Caco-2 (cell line): Measurements from ENCODE around the gene PPP2R5D. TPM values are rescaled to one million over a fixed set of nuclear protein-coding genes. Genes with fewer than 3 reads are reported as not detected.

ENCODE experiments used
- BruUV-seq: library from RNA; stranded (reverse); fragments of 400-500 nt; replicated peaks from 2 replicates; lab custom pipeline; 2021; lab: Mats Ljungman, UMichigan
- CTCF ChIA-PET: fragments of 300-600 bp; sonication (Branson Sonifier 250); formaldehyde crosslinking; loops from one replicate; lab custom pipeline; 2022; ENCODE audit warnings: antibody characterized with exemption; lab: Charles Lee
- POLR2A ChIA-PET: fragments of 300-600 bp; sonication (Branson Sonifier 250); formaldehyde crosslinking; loops from one replicate; lab custom pipeline; 2022; ENCODE audit warnings: antibody characterized with exemption; lab: Charles Lee
- DNase-seq, 2 experiments: peaks; one replicate each; pipeline versions ENCODE4 v3.0.0 to v3.0.0-alpha.2; 2020 to 2022
- H3K27me3 ChIP-seq: replicated peaks from 2 replicates; pipeline ENCODE4 v1.6.0; 2011; ENCODE audit warnings: low read length; ENCODE audit not compliant: control insufficient read depth, insufficient read depth
- H3K36me3 ChIP-seq: 2 replicates; pipeline ENCODE4 v1.5.1; 2011; ENCODE audit warnings: low read length; ENCODE audit not compliant: control insufficient read depth, insufficient read depth
- H3K4me1 ChIP-seq: fragments of 250-450 bp; sonication (Bioruptor Pico); 2 replicates; pipeline ENCODE4 v1.5.1; 2020; ENCODE audit warnings: mild to moderate bottlenecking
- H3K4me3 ChIP-seq: 2 replicates; pipeline ENCODE4 v1.5.1; 2011; ENCODE audit warnings: low read depth, mild to moderate bottlenecking, control low read depth, low read length
- H3K9me3 ChIP-seq: fragments of 250-450 bp; sonication (Bioruptor Pico); 2 replicates; pipeline ENCODE4 v1.5.1; 2020; ENCODE audit warnings: mild to moderate bottlenecking, moderate library complexity
- H3K27ac Mint-ChIP-seq: one replicate; pipeline ENCODE4 v1.8.0; 2022; ENCODE audit warnings: mixed read lengths; ENCODE audit not compliant: unreplicated experiment
- H3K27me3 Mint-ChIP-seq: one replicate; pipeline ENCODE4 v1.8.0; 2022; ENCODE audit warnings: mixed read lengths; ENCODE audit not compliant: insufficient read depth, unreplicated experiment
- H3K36me3 Mint-ChIP-seq: one replicate; pipeline ENCODE4 v1.8.0; 2022; ENCODE audit warnings: mild to moderate bottlenecking, mixed read lengths; ENCODE audit not compliant: insufficient read depth, unreplicated experiment
- H3K4me1 Mint-ChIP-seq: one replicate; pipeline ENCODE4 v1.8.0; 2022; ENCODE audit warnings: low read depth, mixed read lengths; ENCODE audit not compliant: unreplicated experiment
- H3K4me3 Mint-ChIP-seq: one replicate; pipeline ENCODE4 v1.8.0; 2022; ENCODE audit warnings: mild to moderate bottlenecking, moderate library complexity, mixed read lengths; ENCODE audit not compliant: unreplicated experiment
- H3K9me3 Mint-ChIP-seq: one replicate; pipeline ENCODE4 v1.8.0; 2022; ENCODE audit warnings: mixed read lengths; ENCODE audit not compliant: unreplicated experiment
- CTCF ChIP-seq, 2 experiments: fragments of 200-600 bp in 1 of 2; IDR thresholded peaks; 1 replicate in 1 of 2; 2 replicates in 1 of 2; pipeline versions ENCODE4 v1.5.1 to v1.8.0; 2011 to 2022; ENCODE audit warnings: antibody characterized with exemption in 1 of 2, control low read depth in 1 of 2, inconsistent platforms in 1 of 2, low read depth in 1 of 2, low read length in 1 of 2, mild to moderate bottlenecking in 1 of 2, moderate library complexity in 1 of 2; ENCODE audit not compliant: insufficient read depth in 1 of 2, severe bottlenecking in 1 of 2, unreplicated experiment in 1 of 2
- intact Hi-C: fragments of 100-400 bp; cut with micrococcal nuclease; formaldehyde crosslinking; loops from one replicate; pipeline ENCODE4 v1.10.0; 2022; ENCODE audit not compliant: unreplicated experiment
- total RNA-seq: library from RNA; stranded (reverse); gene quantifications from 2 replicates; pipeline ENCODE4 v1.2.3, GENCODE V29; 2022

PPP2R5D gene
- total RNA-seq, 1 experiment from 2014 or later, result 45.0 TPM

- Histone ChIP-seq H3K4me3 (no peak overlapping the region), H3K9me3 (no peaks in the 10 kb centered on the region), H3K27me3 (no peaks in the 10 kb centered on the region), H3K36me3 (peaks cover 5% of the 10 kb centered on the region), H3K4me1 (no peaks in the 10 kb centered on the region)
- Mint-ChIP-seq H3K4me1 (peaks cover 6% of the 10 kb centered on the region), H3K27me3 (no peaks in the 10 kb centered on the region), H3K4me3 (no peak overlapping the region), H3K36me3 (peaks cover 72% of the 10 kb centered on the region), H3K9me3 (no peaks in the 10 kb centered on the region), H3K27ac (no peak overlapping the region)
- no peak for TF ChIP-seq CTCF (IDR thresholded peaks at IDR 0.05; ENCODE audit: insufficient read depth in 1 of 2, low read depth in 1 of 2, low read length in 1 of 2, severe bottlenecking in 1 of 2, unreplicated experiment in 1 of 2)
- POLR2A ChIA-PET, result no interaction called here
- DNase-seq, result no peak
- BruUV-seq, result no TSS peak
- intact Hi-C loops, result no loop called here
- CTCF ChIA-PET, result no interaction called here
Observed at GRCh38 chr6:43037197-43037596, 52.8 kb downstream of the PPP2R5D start.

GRCh38 chr6:43037706-43038105 lies 53.3 kb downstream of the PPP2R5D start:
- Mint-ChIP-seq H3K36me3 (peaks cover 73% of the 10 kb centered on the region), H3K27me3 (no peaks in the 10 kb centered on the region), H3K27ac (no peak overlapping the region), H3K9me3 (no peaks in the 10 kb centered on the region), H3K4me1 (peaks cover 6% of the 10 kb centered on the region), H3K4me3 (no peak overlapping the region)
- ChIA-PET POLR2A (no interaction called here), CTCF (no interaction called here)
- no peak for DNase-seq
- Histone ChIP-seq H3K27me3 (no peaks in the 10 kb centered on the region), H3K36me3 (peaks cover 5% of the 10 kb centered on the region), H3K4me1 (no peaks in the 10 kb centered on the region), H3K9me3 (no peaks in the 10 kb centered on the region), H3K4me3 (no peak overlapping the region)
- no TSS peak for BruUV-seq
- intact Hi-C loops, result no loop called here
- TF ChIP-seq CTCF (IDR thresholded peaks at IDR 0.05; ENCODE audit: insufficient read depth in 1 of 2, low read depth in 1 of 2, low read length in 1 of 2, severe bottlenecking in 1 of 2, unreplicated experiment in 1 of 2), result no peak

DNA sequence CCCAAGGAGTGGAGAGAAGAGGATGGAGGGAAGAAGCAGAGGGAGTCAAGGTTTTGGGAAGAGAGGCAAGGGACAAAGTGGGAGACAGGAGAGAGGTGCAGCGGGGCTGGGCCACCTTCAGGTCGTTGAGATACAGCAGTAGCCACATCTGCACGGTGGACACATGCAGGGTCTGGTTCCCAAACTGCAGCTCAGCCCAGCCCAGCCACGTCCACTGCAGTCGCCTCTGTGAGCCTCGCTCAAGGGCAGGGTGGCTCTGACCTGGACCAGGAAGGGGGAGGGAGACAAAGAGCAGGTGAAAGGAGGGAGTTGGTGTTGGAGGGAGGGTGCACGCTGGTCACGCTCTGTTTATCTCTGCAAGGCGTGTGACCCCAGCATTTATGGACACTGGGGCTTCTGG lies 54.4 kb downstream of the PPP2R5D start:
- H3K36me3 ChIP-seq, result peaks cover 4% of the 10 kb centered on the region
- CTCF ChIA-PET, result no interaction called here
- POLR2A ChIA-PET, result no interaction called here

More for the DNA sequence above, 54.4 kb downstream of the PPP2R5D start:
- Mint-ChIP-seq H3K27me3 (no peaks in the 10 kb centered on the region), H3K9me3 (no peaks in the 10 kb centered on the region), H3K36me3 (peaks cover 73% of the 10 kb centered on the region), H3K27ac (no peak overlapping the region), H3K4me1 (peaks cover 6% of the 10 kb centered on the region), H3K4me3 (no peak overlapping the region)
- no peak for TF ChIP-seq CTCF (IDR thresholded peaks at IDR 0.05; ENCODE audit: insufficient read depth in 1 of 2, low read depth in 1 of 2, low read length in 1 of 2, severe bottlenecking in 1 of 2, unreplicated experiment in 1 of 2)
- no peaks in the 10 kb centered on the region for H3K9me3 ChIP-seq
- no peak overlapping the region for H3K4me3 ChIP-seq
- DNase-seq, result no peak
- no peaks in the 10 kb centered on the region for H3K4me1 ChIP-seq
- no TSS peak for BruUV-seq
- H3K27me3 ChIP-seq, result no peaks in the 10 kb centered on the region
- intact Hi-C loops, result no loop called here
